Neutrophil (primary cell): ENCODE data around the gene RCSD1.

Source experiments
- H3K27ac ChIP-seq: fragments of 200-600 bp; sonication (generic); 2 replicates; pipeline ENCODE4 v1.5.1; 2016; ENCODE audit warnings: mild to moderate bottlenecking, moderate library complexity
- H3K27me3 ChIP-seq: fragments of 200-600 bp; sonication (generic); 2 replicates; pipeline ENCODE4 v1.6.0; 2016; ENCODE audit warnings: mild to moderate bottlenecking
- H3K36me3 ChIP-seq: fragments of 200-600 bp; sonication (generic); 2 replicates; pipeline ENCODE4 v1.5.1; 2017
- H3K4me1 ChIP-seq, 2 experiments: fragments of 200-600 bp in 1 of 2; sonication (generic) in 1 of 2; 1 replicate in 1 of 2; 2 replicates in 1 of 2; pipeline versions ENCODE4 v1.5.1 to v1.6.1; 2013 to 2016; ENCODE audit warnings: low read depth in 1 of 2, low read length in 1 of 2, mild to moderate bottlenecking in 1 of 2, moderate library complexity in 1 of 2; ENCODE audit not compliant: control insufficient read depth in 1 of 2, insufficient read depth in 1 of 2
- H3K4me3 ChIP-seq, 2 experiments: fragments of 200-600 bp in 1 of 2; sonication (generic) in 1 of 2; 1 replicate in 1 of 2; 2 replicates in 1 of 2; pipeline ENCODE4 v1.5.1; 2013 to 2016; ENCODE audit warnings: low read depth in 1 of 2, low read length in 1 of 2, mild to moderate bottlenecking in 1 of 2, moderate library complexity in 1 of 2
- H3K9me3 ChIP-seq: fragments of 200-600 bp; sonication (generic); 2 replicates; pipeline ENCODE4 v1.5.1; 2016
- TF ChIP-seq, protein P1 (sequence below): fragments of 200-600 bp; sonication (generic); IDR thresholded peaks from 2 replicates; pipeline ENCODE4 v1.5.1; 2016; ENCODE audit warnings: antibody characterized with exemption

RCSD1 gene

GRCh38 chr1:167750641-167751040 lies 120.6 kb downstream of the RCSD1 start:
- H3K36me3 ChIP-seq: no peaks in the 10 kb centered on the region
- H3K27ac ChIP-seq: no peak overlapping the region
- H3K4me1 ChIP-seq: peaks cover 0 to 15% of the 10 kb centered on the region in 2 experiments
- no peaks in the 10 kb centered on the region for H3K27me3 ChIP-seq
- no peak overlapping the region for H3K4me3 ChIP-seq
- no peaks in the 10 kb centered on the region for H3K9me3 ChIP-seq
- TF ChIP-seq, protein P1, sequence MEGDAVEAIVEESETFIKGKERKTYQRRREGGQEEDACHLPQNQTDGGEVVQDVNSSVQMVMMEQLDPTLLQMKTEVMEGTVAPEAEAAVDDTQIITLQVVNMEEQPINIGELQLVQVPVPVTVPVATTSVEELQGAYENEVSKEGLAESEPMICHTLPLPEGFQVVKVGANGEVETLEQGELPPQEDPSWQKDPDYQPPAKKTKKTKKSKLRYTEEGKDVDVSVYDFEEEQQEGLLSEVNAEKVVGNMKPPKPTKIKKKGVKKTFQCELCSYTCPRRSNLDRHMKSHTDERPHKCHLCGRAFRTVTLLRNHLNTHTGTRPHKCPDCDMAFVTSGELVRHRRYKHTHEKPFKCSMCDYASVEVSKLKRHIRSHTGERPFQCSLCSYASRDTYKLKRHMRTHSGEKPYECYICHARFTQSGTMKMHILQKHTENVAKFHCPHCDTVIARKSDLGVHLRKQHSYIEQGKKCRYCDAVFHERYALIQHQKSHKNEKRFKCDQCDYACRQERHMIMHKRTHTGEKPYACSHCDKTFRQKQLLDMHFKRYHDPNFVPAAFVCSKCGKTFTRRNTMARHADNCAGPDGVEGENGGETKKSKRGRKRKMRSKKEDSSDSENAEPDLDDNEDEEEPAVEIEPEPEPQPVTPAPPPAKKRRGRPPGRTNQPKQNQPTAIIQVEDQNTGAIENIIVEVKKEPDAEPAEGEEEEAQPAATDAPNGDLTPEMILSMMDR: no peak

DNA sequence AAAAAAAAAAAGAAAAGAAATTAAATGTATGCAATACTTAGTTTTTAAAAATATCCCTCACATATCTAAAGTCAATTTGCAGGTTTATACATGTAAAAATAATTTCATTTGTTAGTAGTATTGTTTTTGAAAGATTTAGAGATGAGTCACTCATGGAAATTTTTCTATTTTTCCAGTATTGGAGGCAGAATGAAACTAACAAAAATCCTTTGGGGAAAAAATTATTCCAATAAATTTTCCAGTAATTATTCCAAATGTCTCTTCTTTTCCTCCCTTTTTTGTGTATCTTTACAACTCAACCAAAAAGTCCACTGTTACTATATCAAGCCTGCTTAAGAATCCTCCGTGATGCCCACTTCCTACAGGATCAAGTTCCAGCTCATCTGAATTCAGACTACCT lies 121.6 kb downstream of the RCSD1 start:
- H3K4me1 ChIP-seq: peaks cover 0 to 15% of the 10 kb centered on the region in 2 experiments
- no peaks in the 10 kb centered on the region for H3K36me3 ChIP-seq
- H3K9me3 ChIP-seq: no peaks in the 10 kb centered on the region
- no peak overlapping the region for H3K4me3 ChIP-seq
- H3K27ac ChIP-seq: no peak overlapping the region
- no peaks in the 10 kb centered on the region for H3K27me3 ChIP-seq
- TF ChIP-seq, protein P1: no peak

DNA sequence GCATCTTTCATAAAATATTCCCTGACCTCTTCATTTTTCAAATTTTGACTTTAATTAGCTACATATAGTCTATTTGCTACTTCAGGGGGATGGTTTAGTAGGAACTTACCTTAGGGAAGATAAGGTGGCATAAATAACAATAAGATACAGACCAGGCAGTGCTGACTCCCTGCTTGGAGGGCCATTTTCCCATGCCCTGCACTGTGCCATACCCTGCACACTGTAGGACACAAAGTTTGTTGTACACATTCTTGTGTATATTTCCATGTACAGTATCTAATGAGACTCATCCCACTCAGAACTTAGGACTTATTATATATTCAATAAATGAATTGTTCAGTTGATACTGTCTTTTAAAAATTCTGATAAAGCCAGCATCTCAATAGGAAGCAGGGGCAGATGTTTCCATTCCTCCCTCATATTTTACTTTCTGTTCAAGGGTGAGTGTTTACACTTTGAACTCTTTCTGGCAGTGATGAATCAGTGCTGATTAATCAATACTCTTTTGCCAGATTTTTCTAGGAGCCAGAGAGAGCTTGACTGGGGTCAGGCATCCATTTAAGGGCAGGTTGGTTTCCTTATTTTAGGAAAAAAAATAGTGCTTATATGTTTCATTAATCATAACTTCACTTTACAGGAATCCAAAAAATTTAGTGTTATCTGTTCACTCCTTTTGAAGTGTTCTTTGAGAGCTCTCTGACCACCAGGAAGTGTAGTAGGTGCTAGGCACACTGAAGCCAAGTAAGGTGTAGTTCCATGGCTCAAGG lies 122.4 kb downstream of the RCSD1 start:
- H3K27me3 ChIP-seq: no peaks in the 10 kb centered on the region
- H3K36me3 ChIP-seq: no peaks in the 10 kb centered on the region
- TF ChIP-seq, protein P1: no peak
- peak overlapping the region; percentile 51 for H3K27ac ChIP-seq
- H3K4me3 ChIP-seq: no peak overlapping the region
- H3K9me3 ChIP-seq: no peaks in the 10 kb centered on the region
- H3K4me1 ChIP-seq: peaks cover 0 to 15% of the 10 kb centered on the region in 2 experiments

DNA sequence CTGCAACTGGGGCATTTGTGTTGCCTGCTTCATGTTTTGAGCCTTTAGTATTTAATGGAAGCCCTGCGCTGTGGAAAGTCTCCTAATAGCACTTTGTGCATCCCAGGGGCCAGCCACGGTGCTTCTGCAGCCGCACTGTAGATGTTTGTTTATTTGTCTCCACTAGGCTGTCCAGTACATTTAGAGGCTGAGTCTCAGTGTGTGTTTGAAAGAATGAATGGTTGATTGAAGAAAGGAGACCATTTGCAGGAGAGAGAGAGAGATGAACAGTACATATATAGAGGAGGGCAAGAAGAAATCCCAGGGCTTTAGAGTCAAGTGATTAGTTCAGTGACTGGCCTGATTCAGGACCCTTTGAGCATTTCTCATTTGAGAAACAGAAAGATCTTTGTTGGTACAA lies 125.6 kb downstream of the RCSD1 start:
- Histone ChIP-seq H3K27me3 (no peaks in the 10 kb centered on the region), H3K9me3 (no peaks in the 10 kb centered on the region), H3K27ac (no peak overlapping the region), H3K4me3 (no peak overlapping the region), H3K4me1 (peaks cover 0 to 15% of the 10 kb centered on the region in 2 experiments), H3K36me3 (no peaks in the 10 kb centered on the region)
- TF ChIP-seq, protein P1: no peak
